OCI-LY1 (cell line): ENCODE measurements around the gene ACTG1.

Source experiments
- EZH2 ChIP-seq: fragments of 200-600 bp; sonication (generic), shearing (Covaris generic); IDR thresholded peaks from 2 replicates; pipeline ENCODE4 v1.8.0; 2017; ENCODE audit warnings: borderline replicate concordance, mixed run types, mild to moderate bottlenecking, antibody characterized with exemption, low read length, moderate library complexity, mixed read lengths
- TF ChIP-seq, protein P1 (sequence below): fragments of 200-600 bp; sonication (generic), shearing (Covaris generic); IDR thresholded peaks from 2 replicates; pipeline ENCODE4 v1.5.1; 2017; ENCODE audit warnings: mild to moderate bottlenecking, antibody characterized with exemption, low read length, moderate library complexity, mixed read lengths

DNA sequence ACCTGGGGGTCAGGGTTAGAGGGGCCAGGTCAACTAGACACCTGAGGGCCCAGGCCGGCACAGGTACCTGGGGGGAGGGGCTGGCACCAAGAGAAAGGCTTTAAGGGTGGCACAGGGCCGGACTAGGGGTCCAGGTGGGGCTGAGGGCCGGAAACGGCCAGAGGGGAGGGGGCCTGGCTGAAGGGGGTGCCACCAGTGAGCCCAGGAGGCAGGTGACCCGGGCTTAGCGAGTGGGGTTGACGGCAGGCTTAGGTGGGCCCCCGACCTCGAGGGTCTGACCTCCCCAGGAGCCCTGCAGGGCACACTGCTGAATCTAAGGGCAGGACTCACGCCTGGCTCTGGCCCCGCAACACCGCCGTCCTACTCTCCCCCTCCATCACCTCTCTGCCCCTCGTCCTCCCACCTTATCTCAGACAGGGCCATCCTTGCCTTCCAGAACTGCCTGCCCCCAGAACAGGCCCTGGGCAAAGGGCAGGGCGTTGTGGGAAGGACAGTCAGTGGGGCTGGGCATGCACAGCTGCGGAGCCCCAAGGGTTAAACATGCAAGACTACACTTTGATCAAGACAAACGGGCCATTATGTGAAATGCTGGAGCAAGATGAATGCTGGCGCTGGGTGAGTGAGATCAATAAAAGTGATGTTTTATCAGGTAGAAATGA, 44.4 kb downstream of the ACTG1 start:
- TF ChIP-seq, protein P1, sequence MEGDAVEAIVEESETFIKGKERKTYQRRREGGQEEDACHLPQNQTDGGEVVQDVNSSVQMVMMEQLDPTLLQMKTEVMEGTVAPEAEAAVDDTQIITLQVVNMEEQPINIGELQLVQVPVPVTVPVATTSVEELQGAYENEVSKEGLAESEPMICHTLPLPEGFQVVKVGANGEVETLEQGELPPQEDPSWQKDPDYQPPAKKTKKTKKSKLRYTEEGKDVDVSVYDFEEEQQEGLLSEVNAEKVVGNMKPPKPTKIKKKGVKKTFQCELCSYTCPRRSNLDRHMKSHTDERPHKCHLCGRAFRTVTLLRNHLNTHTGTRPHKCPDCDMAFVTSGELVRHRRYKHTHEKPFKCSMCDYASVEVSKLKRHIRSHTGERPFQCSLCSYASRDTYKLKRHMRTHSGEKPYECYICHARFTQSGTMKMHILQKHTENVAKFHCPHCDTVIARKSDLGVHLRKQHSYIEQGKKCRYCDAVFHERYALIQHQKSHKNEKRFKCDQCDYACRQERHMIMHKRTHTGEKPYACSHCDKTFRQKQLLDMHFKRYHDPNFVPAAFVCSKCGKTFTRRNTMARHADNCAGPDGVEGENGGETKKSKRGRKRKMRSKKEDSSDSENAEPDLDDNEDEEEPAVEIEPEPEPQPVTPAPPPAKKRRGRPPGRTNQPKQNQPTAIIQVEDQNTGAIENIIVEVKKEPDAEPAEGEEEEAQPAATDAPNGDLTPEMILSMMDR, result no peak
- TF ChIP-seq EZH2, result no peak
